Common myeloid progenitor, CD34-positive (primary cell): ENCODE measurements around the gene DEDD2.

ENCODE experiments used
- CTCF ChIA-PET: fragments of 350-600 bp; sonication (Branson Sonifier 250); formaldehyde crosslinking; loops from one replicate; lab custom pipeline; 2021; ENCODE audit warnings: antibody characterized with exemption; lab: Charles Lee
- POLR2A ChIA-PET: fragments of 350-600 bp; sonication (Branson Sonifier 250); formaldehyde crosslinking; loops from one replicate; lab custom pipeline; 2021; ENCODE audit warnings: antibody characterized with exemption; lab: Charles Lee
- DNase-seq, 3 donors: peaks; one replicate each; pipeline versions ENCODE4 v3.0.0 to v3.0.0-alpha.2; 2013
- H3K27ac ChIP-seq, 2 experiments: 1 replicate in 1 of 2; 2 replicates in 1 of 2; pipeline ENCODE4 v1.7.0; 2013; ENCODE audit warnings: inconsistent platforms in 2 of 2, low read length in 2 of 2, mild to moderate bottlenecking in 2 of 2, low read depth in 1 of 2, moderate library complexity in 1 of 2; ENCODE audit not compliant: severe bottlenecking in 2 of 2, insufficient read depth in 1 of 2, poor library complexity in 1 of 2
- H3K27me3 ChIP-seq, 5 experiments: replicated peaks in 2 of 5; 1 replicate in 3 of 5; 2 replicates in 2 of 5; pipeline versions ENCODE4 v1.6.1 to v1.7.0; 2013; ENCODE audit warnings: low read length in 4 of 5, mild to moderate bottlenecking in 2 of 5, moderate library complexity in 2 of 5, inconsistent platforms in 1 of 5; ENCODE audit not compliant: insufficient read depth in 5 of 5, control insufficient read depth in 4 of 5
- H3K36me3 ChIP-seq, 4 experiments: 1 replicate in 2 of 4; 2 replicates in 2 of 4; pipeline versions ENCODE4 v1.6.1 to v1.7.0; 2013; ENCODE audit warnings: low read length in 3 of 4, control low read depth in 1 of 4, mild to moderate bottlenecking in 1 of 4; ENCODE audit not compliant: control insufficient read depth in 4 of 4, insufficient read depth in 4 of 4
- H3K4me1 ChIP-seq, 4 experiments: 1 replicate in 3 of 4; 2 replicates in 1 of 4; pipeline versions ENCODE4 v1.6.1 to v1.7.1; 2013; ENCODE audit warnings: low read length in 3 of 4, mild to moderate bottlenecking in 3 of 4, control low read depth in 1 of 4, inconsistent platforms in 1 of 4, moderate library complexity in 1 of 4; ENCODE audit not compliant: control insufficient read depth in 4 of 4, insufficient read depth in 4 of 4; ENCODE audit errors: control extremely low read depth in 1 of 4
- H3K4me3 ChIP-seq, 7 experiments: 1 replicate in 4 of 7; 2 replicates in 3 of 7; pipeline versions ENCODE4 v1.5.1 to v1.7.0; 2013; ENCODE audit warnings: mild to moderate bottlenecking in 7 of 7, low read length in 6 of 7, moderate library complexity in 6 of 7, inconsistent platforms in 2 of 7, low read depth in 2 of 7, control low read depth in 1 of 7; ENCODE audit not compliant: insufficient read depth in 4 of 7, control insufficient read depth in 1 of 7; ENCODE audit errors: extremely low read depth in 1 of 7
- H3K9me3 ChIP-seq, 5 experiments: 1 replicate in 4 of 5; 2 replicates in 1 of 5; pipeline versions ENCODE4 v1.6.1 to v1.7.1; 2013; ENCODE audit warnings: low read length in 4 of 5, mild to moderate bottlenecking in 2 of 5, inconsistent platforms in 1 of 5, low read depth in 1 of 5, moderate library complexity in 1 of 5; ENCODE audit not compliant: control insufficient read depth in 4 of 5, insufficient read depth in 2 of 5; ENCODE audit errors: control extremely low read depth in 1 of 5
- WGBS: methylation state at CpG from one replicate; pipeline ENCODE4 v1.1.5; 2013; ENCODE audit not compliant: insufficient coverage; 5-methylcytosine and 5-hydroxymethylcytosine counted together

DEDD2 gene

GRCh38 chr19:42247640-42248199 lies 30.2 kb upstream of the DEDD2 start:
- no peak overlapping the region for H3K27ac ChIP-seq
- 100% methylated on average over 1 of the region's 6 CpGs for WGBS
- no peak for DNase-seq
- no peaks in the 10 kb centered on the region for H3K9me3 ChIP-seq
- ChIA-PET POLR2A (interaction anchor here (3.9 kb wide), 1 partner anchor 33 kb away, joined by 21 read pairs; no protein-coding TSS in a partner anchor), CTCF (interaction anchor here (1.4 to 12.3 kb wide), 5 partner anchors 23 to 139 kb away, joined by 4 to 159 read pairs (median 7); no protein-coding TSS in a partner anchor)
- H3K4me3 ChIP-seq, result no peak overlapping the region
- peaks cover 0 to 34% (median 11%) of the 10 kb centered on the region in 4 experiments for H3K36me3 ChIP-seq
- H3K4me1 ChIP-seq, result peaks cover 0 to 57% (median 49%) of the 10 kb centered on the region in 4 experiments
- no peaks in the 10 kb centered on the region for H3K27me3 ChIP-seq

GRCh38 chr19:42246922-42247639 lies 29.6 kb upstream of the DEDD2 start:
- 91% methylated on average over 5 of the region's 7 CpGs for WGBS
- peaks cover 0 to 34% (median 11%) of the 10 kb centered on the region in 4 experiments for H3K36me3 ChIP-seq
- H3K4me1 ChIP-seq, result peaks cover 0 to 51% (median 42%) of the 10 kb centered on the region in 4 experiments
- no peaks in the 10 kb centered on the region for H3K9me3 ChIP-seq
- peak in 1 of 3 donors; percentile 10 for DNase-seq
- CTCF ChIA-PET, result interaction anchor here (0.9 to 12.3 kb wide), 12 partner anchors 19 to 139 kb away, joined by 3 to 159 read pairs (median 4); no protein-coding TSS in a partner anchor
- no peak overlapping the region for H3K4me3 ChIP-seq
- H3K27ac ChIP-seq, result no peak overlapping the region
- POLR2A ChIA-PET, result interaction anchor here (1.3 to 3.9 kb wide), 2 partner anchors 27 to 34 kb away, joined by 3 to 21 read pairs; no protein-coding TSS in a partner anchor
- no peaks in the 10 kb centered on the region for H3K27me3 ChIP-seq

GRCh38 chr19:42246143-42246921 lies 28.9 kb upstream of the DEDD2 start:
- POLR2A ChIA-PET, result interaction anchor here (1.1 to 3.9 kb wide), 4 partner anchors 24 to 47 kb away, joined by 3 to 21 read pairs (median 4); no protein-coding TSS in a partner anchor
- WGBS, result 73% methylated on average over 6 of the region's 10 CpGs
- H3K4me3 ChIP-seq, result no peak overlapping the region
- no peak overlapping the region for H3K27ac ChIP-seq
- H3K27me3 ChIP-seq, result no peaks in the 10 kb centered on the region
- no peaks in the 10 kb centered on the region for H3K9me3 ChIP-seq
- peaks cover 0 to 34% (median 11%) of the 10 kb centered on the region in 4 experiments for H3K36me3 ChIP-seq
- peaks cover 6 to 46% (median 41%) of the 10 kb centered on the region in 4 experiments for H3K4me1 ChIP-seq
- peak in 1 of 3 donors; percentile 19 for DNase-seq
- CTCF ChIA-PET, result interaction anchor here (0.9 to 12.3 kb wide), 14 partner anchors 18 to 138 kb away, joined by 3 to 159 read pairs (median 4); no protein-coding TSS in a partner anchor

- WGBS, result 96% methylated on average over 8 of the region's 10 CpGs
- H3K4me1 ChIP-seq, result peaks cover 7 to 43% (median 35%) of the 10 kb centered on the region in 4 experiments
- no peak for DNase-seq
- ChIA-PET CTCF (interaction anchor here (1.1 to 12.3 kb wide), 8 partner anchors 25 to 51 kb away, joined by 3 to 159 read pairs (median 5); no protein-coding TSS in a partner anchor), POLR2A (interaction anchor here (0.8 to 3.9 kb wide), 4 partner anchors 25 to 44 kb away, joined by 3 to 21 read pairs (median 4); partner anchors contain the start of gene ZNF526)
- no peaks in the 10 kb centered on the region for H3K27me3 ChIP-seq
- peaks cover 0 to 35% (median 11%) of the 10 kb centered on the region in 4 experiments for H3K36me3 ChIP-seq
- H3K4me3 ChIP-seq, result peak overlapping the region in 3 of 7 experiments; percentile 39 to 88 (median 81)
- no peaks in the 10 kb centered on the region for H3K9me3 ChIP-seq
- no peak overlapping the region for H3K27ac ChIP-seq
Observed at GRCh38 chr19:42245231-42245630, 27.8 kb upstream of the DEDD2 start.

GRCh38 chr19:42244347-42245220 lies 27.1 kb upstream of the DEDD2 start:
- Histone ChIP-seq H3K9me3 (no peaks in the 10 kb centered on the region), H3K4me3 (peak overlapping the region; percentile 53 to 98 (median 88)), H3K27ac (peak overlapping the region; percentile 47 to 79), H3K36me3 (peaks cover 0 to 35% (median 12%) of the 10 kb centered on the region in 4 experiments), H3K4me1 (peaks cover 7 to 37% (median 30%) of the 10 kb centered on the region in 4 experiments), H3K27me3 (no peaks in the 10 kb centered on the region)
- ChIA-PET CTCF (interaction anchor here (0.5 to 12.3 kb wide), 11 partner anchors 18 to 153 kb away, joined by 3 to 159 read pairs (median 4); no protein-coding TSS in a partner anchor), POLR2A (interaction anchor here (0.8 to 3.9 kb wide), 4 partner anchors 24 to 43 kb away, joined by 3 to 21 read pairs (median 4); partner anchors contain the start of gene ZNF526)
- 2% methylated on average over 45 of the region's 45 CpGs for WGBS
- peak; percentile 96 to 97 (median 97) for DNase-seq
